H1 (cell line): ENCODE measurements around the gene GJD3.

Source experiments
- CHD2 ChIP-seq: IDR thresholded peaks from 2 replicates; pipeline ENCODE4 v1.6.1; 2012; ENCODE audit warnings: low read length, improper control_type of control experiment
- CREB1 ChIP-seq: IDR thresholded peaks from 2 replicates; pipeline ENCODE4 v1.6.1; 2012; ENCODE audit warnings: inconsistent platforms
- EP300 ChIP-seq, 2 experiments: IDR thresholded peaks; 1 replicate in 1 of 2; 2 replicates in 1 of 2; pipeline ENCODE4 v1.6.1; 2011 to 2012; ENCODE audit warnings: low read depth in 2 of 2, low read length in 2 of 2, mild to moderate bottlenecking in 2 of 2, borderline replicate concordance in 1 of 2, inconsistent platforms in 1 of 2, moderate library complexity in 1 of 2
- HDAC6 ChIP-seq: IDR thresholded peaks from one replicate; pipeline ENCODE4 v1.7.1; 2012; ENCODE audit warnings: low read depth, mild to moderate bottlenecking, inconsistent platforms, low read length, moderate library complexity
- POLR2A ChIP-seq, 2 experiments: IDR thresholded peaks; 1 replicate in 1 of 2; 2 replicates in 1 of 2; pipeline ENCODE4 v1.6.1; 2011; ENCODE audit warnings: low read depth in 2 of 2, low read length in 2 of 2, mild to moderate bottlenecking in 2 of 2; ENCODE audit errors: control extremely low read depth in 1 of 2
- POLR2AphosphoS5 ChIP-seq: IDR thresholded peaks from 2 replicates; pipeline ENCODE4 v1.6.1; 2011; ENCODE audit warnings: low read depth, low read length
- RAD21 ChIP-seq, 2 experiments: IDR thresholded peaks in 1 of 2; conservative IDR thresholded peaks in 1 of 2; 2 replicates each; pipeline ENCODE4 v1.6.1; 2011; ENCODE audit warnings: low read depth in 2 of 2, low read length in 2 of 2, improper control_type of control experiment in 1 of 2, inconsistent platforms in 1 of 2, mild to moderate bottlenecking in 1 of 2, moderate library complexity in 1 of 2
- RFX5 ChIP-seq: IDR thresholded peaks from 2 replicates; pipeline ENCODE4 v1.6.1; 2011; ENCODE audit warnings: low read depth, low read length, improper control_type of control experiment, borderline replicate concordance
- SIX5 ChIP-seq: IDR thresholded peaks from 2 replicates; pipeline ENCODE4 v1.6.1; 2011; ENCODE audit warnings: mild to moderate bottlenecking, low read depth, low read length
- SRF ChIP-seq: IDR thresholded peaks from 2 replicates; pipeline ENCODE4 v1.6.1; 2011; ENCODE audit warnings: mild to moderate bottlenecking, low read depth, low read length, moderate library complexity
- TF ChIP-seq, protein P1 (sequence below), 3 experiments: IDR thresholded peaks; 1 replicate in 2 of 3; 2 replicates in 1 of 3; pipeline versions ENCODE4 v1.5.1 to v1.6.1; 2011; ENCODE audit warnings: low read length in 3 of 3, mild to moderate bottlenecking in 3 of 3, inconsistent platforms in 2 of 3, low read depth in 1 of 3, moderate library complexity in 1 of 3; ENCODE audit not compliant: insufficient read depth in 1 of 3; ENCODE audit errors: control extremely low read depth in 1 of 3
- TF ChIP-seq, protein P2 (sequence below): IDR thresholded peaks from 2 replicates; pipeline ENCODE4 v1.6.1; 2011; ENCODE audit warnings: low read length, improper control_type of control experiment

DNA sequence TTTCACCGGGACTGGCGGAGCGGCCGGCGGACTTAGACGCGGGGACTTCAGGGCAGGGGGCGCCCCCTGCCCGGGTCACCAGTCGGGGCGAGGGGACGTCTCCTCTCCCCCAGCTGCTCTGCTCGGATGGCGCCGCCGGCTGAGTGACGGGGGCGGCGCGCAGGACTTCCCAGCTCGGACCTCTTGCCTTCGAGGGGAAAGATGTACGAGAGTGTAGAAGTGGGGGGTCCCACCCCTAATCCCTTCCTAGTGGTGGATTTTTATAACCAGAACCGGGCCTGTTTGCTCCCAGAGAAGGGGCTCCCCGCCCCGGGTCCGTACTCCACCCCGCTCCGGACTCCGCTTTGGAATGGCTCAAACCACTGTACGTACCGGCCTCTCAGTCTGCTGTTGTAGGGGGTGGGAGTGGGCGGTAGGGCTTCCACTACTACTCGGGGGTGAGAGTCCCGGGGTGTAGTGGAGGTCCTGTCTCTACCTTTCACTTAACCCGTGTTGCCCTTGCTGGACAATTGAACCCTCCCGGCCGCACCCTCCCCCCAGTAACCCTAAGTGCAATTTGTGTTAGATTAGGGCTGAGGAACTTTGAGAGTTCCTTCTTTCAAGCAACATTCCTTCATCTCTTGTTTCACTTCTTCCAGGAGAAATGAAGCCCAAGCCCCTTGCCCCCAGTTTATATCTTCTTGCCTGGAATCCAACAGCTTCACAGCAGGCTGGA is 21.9 kb downstream of the GJD3 start:
- TF ChIP-seq, protein P1, sequence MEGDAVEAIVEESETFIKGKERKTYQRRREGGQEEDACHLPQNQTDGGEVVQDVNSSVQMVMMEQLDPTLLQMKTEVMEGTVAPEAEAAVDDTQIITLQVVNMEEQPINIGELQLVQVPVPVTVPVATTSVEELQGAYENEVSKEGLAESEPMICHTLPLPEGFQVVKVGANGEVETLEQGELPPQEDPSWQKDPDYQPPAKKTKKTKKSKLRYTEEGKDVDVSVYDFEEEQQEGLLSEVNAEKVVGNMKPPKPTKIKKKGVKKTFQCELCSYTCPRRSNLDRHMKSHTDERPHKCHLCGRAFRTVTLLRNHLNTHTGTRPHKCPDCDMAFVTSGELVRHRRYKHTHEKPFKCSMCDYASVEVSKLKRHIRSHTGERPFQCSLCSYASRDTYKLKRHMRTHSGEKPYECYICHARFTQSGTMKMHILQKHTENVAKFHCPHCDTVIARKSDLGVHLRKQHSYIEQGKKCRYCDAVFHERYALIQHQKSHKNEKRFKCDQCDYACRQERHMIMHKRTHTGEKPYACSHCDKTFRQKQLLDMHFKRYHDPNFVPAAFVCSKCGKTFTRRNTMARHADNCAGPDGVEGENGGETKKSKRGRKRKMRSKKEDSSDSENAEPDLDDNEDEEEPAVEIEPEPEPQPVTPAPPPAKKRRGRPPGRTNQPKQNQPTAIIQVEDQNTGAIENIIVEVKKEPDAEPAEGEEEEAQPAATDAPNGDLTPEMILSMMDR (IDR thresholded peaks at IDR 0.05; ENCODE audit: control extremely low read depth in 1 of 3, insufficient read depth in 1 of 3, low read depth in 1 of 3, low read length in 3 of 3): no peak
- no peak for TF ChIP-seq CHD2
- TF ChIP-seq EP300 (IDR thresholded peaks at IDR 0.05; ENCODE audit: borderline replicate concordance in 1 of 2, low read depth in 2 of 2, low read length in 2 of 2): no peak
- no peak for TF ChIP-seq HDAC6
- TF ChIP-seq POLR2AphosphoS5: no peak
- TF ChIP-seq RAD21 (IDR thresholded peaks at IDR 0.05 in 1 of 2, conservative IDR thresholded peaks at IDR 0.05 in 1 of 2; ENCODE audit: low read depth in 2 of 2, low read length in 2 of 2): no peak
- TF ChIP-seq CREB1: no peak
- no peak for TF ChIP-seq RFX5
- TF ChIP-seq SRF: no peak
- TF ChIP-seq, protein P2, sequence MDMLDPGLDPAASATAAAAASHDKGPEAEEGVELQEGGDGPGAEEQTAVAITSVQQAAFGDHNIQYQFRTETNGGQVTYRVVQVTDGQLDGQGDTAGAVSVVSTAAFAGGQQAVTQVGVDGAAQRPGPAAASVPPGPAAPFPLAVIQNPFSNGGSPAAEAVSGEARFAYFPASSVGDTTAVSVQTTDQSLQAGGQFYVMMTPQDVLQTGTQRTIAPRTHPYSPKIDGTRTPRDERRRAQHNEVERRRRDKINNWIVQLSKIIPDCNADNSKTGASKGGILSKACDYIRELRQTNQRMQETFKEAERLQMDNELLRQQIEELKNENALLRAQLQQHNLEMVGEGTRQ: no peak
- TF ChIP-seq SIX5: no peak
- TF ChIP-seq POLR2A (IDR thresholded peaks at IDR 0.05; ENCODE audit: control extremely low read depth in 1 of 2, low read depth in 2 of 2, low read length in 2 of 2): no peak
